NCI-H2171 treated with DMSO at 0.1 percent for 48 hours (cell line): ENCODE data around the gene PRKCZ.
"Not testable (repeated sequence)": the region's sequence is repeated elsewhere in the genome, so short reads cannot be mapped to it uniquely, and the experiment has no call there.

Source experiments
- DNase-seq: peaks from one replicate; lab custom pipeline; 2025; lab: John Stamatoyannopoulos, UW

Gene PRKCZ

DNA sequence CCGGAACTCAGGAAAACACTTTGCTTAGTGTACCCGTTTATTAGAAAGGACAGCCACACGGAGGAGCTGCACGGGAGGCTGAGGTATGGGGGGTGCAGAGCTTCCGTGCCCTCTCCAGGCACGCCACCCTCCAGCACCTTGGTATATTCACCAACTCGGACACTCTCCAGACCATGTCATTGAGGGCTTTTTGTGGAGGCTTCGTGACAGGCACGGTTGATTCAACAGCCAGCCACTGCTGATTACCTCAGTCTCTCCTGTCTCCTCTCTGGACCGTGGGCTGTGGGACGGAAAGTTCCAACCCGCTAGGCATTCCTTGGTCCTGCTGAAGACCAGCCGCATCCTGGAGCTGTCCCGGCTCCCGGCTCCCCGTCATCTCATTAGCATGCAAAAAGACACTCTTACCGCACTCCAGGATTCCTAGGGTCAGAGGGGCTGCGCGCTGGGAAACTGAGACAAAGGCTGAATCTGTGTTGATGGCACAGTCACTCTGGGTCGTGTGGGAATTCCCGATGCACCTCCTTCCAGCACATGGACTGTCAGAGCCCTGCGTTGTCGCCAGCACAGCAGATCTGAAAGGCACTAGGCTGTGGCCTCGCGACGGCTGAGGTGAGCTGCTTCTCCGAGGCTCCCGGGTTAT lies 65.6 kb downstream of the PRKCZ start:
- DNase-seq = no peak

DNA sequence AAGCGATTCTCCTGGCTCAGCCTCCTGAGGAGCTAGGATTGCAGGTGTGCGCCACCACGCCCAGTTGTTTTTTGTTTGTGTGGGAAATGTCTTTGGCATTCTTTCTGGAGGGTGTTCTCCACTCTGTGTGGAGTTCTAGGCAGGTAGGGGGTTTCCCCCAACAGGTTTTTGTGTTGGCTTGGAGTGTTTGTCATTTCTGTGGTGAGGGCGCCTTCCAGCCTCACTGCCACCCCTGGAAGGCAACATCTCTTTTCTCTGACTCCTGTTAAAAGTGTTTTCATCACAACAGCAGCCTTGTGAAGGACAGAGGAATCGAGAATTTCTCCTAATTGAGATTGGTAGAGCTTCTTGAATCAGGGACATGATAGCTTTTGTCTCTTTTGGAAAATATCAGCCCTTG lies 69.7 kb downstream of the PRKCZ start:
- no peak for DNase-seq

DNA sequence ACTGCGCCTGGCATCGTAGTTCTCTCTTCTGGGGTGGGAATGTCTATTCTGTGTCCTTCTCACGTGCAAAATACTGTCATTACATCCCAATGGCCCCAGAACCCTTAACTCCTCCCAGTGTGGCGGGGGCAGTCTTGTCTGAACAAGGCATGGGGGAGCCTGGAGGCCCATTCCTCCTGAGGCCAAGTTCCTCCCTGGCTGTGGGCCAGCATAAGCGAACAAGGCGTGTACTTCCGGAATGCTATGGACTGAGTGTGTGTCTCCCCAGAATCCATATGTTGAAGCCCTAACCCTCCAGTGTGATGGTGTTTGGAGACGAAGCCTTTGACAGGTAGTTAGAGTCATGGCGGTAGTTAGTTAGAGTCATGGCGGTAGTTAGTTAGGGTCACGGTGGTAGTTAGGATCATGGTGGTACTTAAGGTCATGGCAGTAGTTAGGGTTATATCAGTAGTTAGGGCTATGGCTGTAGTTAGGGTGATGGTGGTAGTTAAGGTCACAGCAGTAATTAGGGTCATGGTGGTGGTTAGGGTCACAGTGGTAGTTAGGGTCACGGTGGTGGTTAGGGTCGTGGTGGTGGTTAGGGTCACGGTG lies 71.0 kb downstream of the PRKCZ start:
- no peak for DNase-seq

DNA sequence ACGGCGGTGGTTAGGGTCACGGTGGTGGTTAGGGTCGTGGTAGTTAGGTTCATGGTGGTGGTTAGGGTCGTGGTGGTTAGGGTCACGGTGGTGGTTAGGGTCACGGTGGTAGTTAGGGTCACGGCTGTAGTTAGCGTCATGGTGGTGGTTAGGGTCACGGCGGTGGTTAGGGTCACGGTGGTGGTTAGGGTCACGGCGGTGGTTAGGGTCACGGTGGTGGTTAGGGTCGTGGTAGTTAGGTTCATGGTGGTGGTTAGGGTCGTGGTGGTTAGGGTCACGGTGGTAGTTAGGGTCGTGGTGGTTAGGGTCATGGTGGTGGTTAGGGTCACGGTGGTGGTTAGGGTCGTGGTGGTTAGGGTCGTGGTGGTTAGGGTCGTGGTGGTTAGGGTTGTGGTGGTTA lies 71.6 kb downstream of the PRKCZ start:
- not testable (repeated sequence) for DNase-seq

DNA sequence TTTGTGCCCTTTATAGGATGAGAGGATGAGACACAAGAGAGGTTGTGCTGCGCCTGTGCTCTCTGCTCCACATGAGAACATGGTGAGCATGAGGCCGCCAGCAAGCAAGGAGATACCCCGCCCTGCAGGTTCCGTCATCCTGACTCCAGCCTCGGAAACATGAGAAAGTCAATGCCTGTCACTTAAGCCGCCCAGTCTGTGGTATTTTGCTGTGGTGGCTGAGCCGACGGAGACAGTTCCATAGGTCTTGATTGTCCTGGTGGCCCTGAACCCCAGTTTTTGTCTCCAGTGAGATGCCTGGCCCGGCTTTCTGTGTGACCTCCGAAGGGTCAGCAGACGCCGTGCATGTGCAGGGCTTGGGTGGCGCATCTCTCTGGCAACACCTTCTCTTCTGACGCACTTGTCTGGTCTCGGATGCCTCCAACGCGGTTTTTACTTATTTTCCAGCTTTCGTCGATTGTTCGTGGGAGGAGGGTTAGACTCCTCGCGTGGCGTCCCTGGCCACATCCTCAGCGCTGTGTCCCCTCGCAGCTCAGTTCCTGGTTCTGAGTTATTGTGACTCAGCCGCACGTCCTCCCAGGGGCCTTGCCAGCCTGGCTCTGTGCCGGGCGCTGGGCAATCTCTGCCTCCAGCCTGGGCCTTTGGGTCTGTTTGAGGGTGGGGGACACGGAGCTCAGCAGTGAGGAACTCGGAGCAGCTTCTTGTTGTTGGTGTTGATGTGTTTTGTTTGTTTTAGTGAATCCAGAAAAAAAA lies 74.4 kb downstream of the PRKCZ start:
- no peak for DNase-seq

DNA sequence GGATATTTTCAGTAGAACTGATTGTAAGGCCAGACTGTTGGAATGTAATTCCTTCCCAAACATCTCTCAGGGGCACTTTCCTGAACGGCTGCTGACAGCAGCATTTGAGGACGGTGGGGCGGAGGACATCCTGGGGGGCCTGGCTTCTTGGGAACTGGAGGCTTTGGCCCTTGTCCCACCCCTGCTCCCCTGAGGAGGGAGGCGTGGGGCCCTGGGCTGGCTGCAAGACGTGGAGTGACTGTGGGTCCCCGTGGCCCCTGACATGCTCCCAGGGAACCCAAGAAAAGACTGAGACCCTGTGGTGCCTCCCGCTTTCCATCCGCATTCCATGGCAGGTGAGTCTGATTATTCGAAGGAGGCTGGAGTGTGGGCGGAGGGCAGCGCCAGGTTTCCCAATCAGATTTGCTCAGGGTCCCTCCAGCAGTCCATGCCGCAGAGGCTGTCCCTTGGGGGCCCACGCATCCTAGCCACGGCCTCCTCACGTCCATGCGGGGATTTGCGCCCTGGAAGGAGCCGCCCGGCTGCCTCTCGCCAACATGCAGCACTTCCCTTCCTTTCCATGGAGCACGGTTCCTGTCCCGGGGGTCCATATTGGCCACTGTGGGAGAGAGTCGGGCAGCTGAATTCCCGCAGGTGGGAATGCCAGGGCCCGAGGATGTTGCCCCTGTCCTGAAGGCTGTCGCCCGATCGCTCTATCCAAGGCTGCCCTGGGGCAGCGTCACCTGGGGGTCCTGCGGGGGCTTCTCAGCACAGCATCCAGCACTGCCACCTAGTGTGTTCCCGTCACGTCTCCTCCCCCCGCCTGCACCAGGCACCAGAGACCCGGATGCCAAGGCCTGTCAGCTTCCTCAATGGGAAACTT lies 75.4 kb downstream of the PRKCZ start:
- no peak for DNase-seq

DNA sequence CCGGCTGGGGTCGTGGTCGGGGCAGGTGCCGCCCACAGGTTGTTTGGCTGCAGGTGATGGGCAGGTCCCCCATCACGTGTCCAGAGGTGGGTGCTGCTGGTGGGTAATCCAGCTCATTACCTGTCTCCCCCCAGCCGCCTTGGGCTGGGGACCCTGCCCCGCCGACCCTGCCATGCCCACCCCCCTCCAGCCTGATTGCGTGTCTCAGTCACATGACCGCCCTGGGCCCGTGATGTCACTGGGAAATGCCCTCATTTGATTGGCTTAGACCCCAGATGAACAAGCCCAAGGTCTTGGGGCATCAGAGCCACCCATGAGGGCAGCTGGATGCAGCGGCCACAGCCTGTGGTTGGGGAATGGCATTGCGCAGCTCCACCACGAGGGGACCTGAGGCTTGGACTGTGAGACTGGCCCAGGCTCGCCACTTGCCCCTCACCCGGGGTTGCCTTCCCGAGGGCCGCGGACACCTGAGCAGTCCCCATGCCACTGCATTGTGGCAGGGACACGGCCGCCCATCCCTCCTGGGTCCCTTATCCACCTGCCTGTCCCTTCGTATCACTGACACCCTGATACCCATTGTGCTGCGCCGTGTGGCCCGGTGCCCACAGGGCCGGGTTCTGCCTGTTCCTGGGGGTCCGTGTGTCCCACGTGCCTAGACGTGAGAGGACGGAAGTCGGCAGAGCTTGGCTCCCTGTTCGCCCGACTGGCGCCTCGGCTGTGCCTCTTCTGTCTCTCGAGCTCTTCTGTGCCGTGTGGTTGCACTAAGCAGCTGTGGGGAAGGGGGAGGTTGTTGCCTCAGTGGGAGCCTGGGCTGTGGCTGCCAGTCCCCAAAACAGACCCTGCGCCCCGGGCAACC lies 76.3 kb downstream of the PRKCZ start:
- no peak for DNase-seq

DNA sequence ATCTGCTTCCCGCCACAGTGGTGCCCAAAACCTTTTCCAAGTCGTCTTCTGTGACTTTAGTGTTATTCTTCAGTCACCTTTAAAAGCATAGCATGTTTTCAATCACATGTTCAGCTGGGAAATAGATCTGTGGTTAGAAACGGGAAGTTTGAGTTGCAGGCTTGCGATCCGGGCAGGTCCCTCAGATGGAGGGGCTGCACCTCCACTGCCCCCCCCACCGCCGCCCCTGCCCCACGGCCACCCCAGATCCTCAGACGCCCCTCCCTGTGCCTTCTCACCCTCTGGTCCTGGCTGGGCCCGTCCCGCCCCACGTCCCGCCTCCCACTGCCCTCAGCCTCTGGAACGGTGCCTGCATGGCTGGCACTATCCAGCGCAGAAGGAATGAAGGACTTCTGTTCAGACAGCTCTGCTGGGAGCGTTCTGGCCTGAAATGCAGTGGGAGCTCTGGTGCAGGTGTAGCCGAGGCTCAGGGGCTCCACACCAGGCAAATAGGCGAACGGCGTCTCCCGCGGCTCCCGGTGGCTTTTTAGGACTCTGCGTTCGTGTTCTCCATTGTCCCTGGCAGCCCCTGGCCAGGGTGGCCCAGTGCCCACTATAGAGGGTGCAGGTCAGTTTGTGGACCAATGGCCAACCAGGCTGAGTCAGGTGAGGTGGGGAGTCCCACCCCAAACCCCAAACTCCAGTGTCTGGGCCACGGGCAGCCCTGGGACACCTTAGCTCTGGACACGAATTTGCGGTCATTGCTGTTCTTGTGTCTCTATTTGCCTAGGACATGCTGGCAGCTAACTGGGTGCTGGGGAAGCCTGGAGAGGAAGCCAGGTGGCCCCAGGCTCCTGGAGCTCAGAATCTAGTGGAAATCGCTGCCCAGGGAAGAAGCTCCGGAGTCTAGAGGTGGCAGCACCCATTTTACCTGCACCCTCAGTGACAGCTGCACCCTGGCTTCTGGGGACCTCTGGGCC lies 77.3 kb downstream of the PRKCZ start:
- DNase-seq = no peak

DNA sequence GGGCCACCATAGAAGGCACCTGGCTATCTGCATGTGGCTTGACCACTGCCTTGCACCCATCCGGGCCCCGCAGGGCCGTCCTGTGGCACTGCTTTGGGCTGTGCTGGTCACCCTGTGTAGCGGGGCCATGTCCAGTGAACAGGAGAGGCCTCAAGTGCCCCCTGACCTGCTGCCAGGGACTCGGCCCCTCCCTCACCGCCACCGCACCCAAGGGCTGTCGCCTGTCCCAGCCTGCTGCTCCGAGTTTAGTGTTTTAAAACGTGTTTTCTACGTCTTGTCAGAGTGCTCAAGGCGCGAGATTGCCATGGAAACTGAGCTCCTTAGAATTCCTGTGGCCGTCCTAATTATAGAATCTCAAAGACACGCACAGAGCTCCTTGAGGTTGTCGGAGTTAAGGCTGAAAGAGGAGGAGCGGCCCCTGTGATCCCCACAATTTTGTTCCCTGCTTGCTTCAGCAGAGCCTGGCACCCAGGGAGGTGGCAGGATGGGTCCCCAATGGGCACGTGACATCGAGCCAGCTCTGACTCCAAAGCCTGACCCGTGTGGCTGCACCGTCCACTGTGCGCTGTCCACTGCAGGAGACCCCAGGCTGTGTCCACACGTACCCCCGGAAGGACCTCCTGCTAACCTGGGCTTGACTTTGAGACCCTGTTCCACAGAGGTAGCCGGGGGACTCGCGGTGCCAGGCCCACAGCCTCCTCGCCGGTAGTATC lies 78.1 kb downstream of the PRKCZ start:
- no peak for DNase-seq

DNA sequence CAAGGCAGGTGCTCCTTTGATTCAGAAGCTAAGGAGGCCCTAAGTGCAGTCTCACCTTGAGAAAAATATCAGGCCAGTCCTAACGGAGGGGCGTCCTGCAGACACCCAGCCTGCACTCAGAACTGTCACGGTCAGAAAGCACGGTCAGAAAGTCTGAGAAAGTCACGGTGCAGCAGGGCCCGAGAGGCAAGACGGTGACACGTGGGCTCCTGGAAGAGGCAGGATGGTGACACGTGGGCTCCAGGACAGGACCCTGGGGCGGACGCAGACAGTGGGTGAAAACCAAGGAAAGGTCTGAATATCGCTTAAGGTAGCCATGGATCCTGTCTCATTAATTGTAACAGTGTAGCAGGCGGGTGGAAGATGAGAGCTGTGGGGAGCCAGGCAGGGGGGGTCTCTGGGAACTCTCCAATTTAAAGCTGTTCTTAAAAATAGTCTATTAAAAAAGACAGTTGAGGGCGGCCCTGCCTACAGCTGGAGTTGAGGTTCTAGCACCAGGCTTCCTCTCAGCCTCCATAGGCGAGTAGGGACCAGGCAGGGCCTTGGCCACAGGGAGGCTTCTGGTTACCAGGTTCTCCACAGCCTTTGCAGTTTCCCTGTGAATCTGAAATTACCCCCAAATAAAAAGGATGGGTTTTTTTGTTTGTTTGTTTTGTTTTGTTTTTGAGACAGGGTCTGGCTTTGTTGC lies 79.2 kb downstream of the PRKCZ start:
- no peak for DNase-seq

DNA sequence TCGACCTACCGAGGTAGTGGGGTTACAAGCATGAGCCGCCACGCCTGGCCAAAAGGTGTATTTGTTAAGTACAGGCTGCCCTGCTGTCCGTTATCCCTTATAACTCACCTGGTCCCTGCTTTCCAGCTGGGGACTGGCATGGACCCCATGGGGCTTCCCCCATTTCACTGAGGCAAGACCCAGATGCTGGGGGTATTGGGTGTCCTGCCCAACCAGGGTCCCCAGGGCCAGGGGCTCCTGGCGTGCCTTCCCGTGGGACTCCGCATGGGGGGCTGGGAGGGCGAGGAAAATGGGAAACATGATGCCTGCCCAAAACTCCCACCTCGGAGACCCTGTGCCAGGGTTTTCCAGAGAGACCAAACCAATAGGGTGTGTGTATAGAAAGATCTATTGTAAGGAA lies 79.9 kb downstream of the PRKCZ start:
- DNase-seq = no peak

DNA sequence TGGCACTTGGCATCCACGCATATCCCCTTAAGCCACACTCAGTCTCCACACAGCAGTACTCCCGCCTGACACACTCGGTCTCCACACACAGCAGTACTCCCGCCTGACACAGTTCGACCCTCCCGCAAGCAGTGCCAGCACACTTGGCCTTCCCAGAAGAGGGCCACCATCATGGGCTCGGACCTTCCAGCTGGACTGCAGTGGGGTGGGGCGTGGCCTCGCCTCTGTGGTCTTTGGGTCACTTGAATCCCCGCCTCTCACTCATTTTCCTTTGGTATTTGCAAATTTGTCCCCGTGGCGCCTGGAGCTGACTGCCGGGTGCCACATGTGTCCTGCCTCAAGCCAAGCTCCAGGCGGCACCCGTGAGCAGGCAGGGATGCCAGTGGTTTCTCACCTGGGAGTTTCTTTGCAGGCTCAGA lies 80.7 kb downstream of the PRKCZ start:
- no peak for DNase-seq

DNA sequence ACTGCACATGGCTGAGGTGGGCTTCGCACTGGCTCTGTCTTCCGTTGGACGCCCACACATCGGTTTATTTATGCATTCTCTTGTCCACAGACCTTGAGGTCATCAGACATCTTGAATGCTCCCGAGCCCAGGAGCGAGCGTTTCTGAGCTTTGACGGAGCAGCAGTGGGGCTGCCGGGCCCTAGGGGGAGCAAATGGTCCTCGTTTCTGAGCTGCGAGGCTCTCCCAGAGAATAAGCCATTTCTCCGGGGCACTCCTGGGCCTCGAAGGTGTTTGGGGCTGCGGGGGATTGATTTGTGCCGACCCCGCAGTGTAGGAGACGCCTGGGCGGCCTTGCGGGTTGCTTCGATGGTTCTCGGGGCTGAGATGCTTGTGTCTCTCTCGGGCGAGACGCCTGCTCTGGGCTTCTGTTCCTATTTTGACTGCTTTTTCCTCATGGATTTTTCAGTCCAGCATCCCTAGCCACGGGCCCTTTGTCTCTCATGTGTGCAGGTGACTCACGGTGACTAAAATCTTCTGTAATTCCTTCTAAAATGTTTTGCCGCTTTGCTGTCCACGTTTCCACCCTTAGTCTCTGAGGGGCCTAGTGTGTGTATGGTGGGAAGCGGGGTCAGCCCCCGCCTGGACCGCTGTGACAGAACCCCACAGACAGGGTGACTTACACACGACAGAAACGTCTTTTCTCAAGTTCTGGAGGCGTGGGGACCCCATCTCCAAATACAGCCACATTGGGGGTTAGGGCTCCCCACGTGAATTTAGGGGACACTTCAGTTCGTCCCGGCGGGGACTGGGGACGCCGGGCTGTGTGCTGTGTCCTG lies 82.2 kb downstream of the PRKCZ start:
- DNase-seq = no peak

DNA sequence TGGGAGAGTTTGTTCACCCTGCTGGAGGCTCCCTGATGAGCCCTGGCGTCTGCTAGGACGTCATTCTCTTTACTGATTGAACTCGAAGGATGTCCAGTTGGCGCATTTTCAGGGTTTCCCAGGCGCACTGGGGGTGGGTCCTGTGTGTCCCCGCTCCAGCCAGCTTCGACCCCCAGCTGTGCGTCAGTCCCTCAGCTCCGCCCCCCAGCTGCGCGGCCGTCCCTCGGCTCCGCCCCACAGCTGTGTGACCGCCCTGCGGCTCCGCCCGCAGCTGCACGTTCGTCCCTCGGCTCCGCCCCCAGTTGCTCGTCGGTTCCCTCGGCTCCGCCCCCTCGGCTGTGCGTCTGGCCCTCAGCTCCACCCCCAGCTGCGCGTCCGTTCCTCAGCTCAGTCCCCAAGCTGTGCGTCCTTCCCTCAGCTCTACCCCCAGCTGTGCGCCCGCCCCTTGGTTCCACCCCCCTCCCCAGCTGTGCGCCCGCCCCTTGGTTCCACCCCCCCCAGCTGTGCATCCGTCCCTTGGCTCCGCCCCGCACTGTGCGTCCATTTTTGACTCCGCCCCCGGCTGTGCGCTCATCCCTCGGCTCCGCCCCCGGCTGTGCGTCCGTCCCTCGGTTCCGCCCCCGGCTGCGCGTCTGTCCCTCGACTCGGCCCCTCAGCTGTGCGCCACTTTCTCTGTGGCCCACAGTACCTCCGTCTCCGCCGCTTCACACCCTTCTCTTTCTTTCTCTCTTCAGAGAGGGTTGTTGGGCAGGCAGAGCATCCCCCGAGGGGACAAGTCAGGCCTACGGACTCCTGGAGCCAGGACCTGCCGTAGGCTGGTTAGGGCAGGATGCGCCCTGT lies 83.0 kb downstream of the PRKCZ start:
- DNase-seq = no peak

DNA sequence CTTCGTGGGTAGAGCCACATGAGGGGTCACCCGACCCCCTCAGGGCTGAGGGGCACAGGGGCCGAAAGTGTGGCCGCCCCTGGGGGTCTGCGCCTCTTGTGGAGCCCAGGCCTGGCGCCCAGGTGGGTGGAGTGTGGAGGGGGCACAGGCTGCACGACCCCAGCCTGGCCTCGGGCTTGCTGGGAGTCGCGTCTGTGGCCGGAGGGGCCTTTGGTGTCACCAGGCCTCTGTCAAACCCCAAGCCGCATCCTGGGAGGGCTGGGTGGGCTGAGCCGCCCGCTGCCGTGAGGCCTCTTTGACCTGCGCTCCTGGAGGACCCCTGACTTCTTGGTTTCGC lies 83.6 kb downstream of the PRKCZ start:
- DNase-seq = no peak

DNA sequence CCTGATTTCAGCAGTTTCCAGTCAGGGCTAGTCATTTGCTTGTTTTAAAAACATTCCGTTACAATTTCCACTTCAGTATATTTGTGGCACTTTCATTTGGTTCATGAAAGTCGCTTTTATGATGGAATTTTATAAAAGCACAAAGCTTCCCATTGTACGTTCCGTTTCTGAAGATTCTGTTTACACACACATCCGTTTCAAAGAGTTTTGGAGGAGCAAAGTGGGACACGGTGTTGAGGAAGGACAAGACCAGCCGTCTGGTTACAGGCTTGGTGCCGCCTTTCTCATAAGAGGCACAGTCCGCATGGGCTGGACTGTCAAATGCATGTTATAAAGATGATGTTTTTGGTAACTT lies 84.0 kb downstream of the PRKCZ start:
- no peak for DNase-seq

DNA sequence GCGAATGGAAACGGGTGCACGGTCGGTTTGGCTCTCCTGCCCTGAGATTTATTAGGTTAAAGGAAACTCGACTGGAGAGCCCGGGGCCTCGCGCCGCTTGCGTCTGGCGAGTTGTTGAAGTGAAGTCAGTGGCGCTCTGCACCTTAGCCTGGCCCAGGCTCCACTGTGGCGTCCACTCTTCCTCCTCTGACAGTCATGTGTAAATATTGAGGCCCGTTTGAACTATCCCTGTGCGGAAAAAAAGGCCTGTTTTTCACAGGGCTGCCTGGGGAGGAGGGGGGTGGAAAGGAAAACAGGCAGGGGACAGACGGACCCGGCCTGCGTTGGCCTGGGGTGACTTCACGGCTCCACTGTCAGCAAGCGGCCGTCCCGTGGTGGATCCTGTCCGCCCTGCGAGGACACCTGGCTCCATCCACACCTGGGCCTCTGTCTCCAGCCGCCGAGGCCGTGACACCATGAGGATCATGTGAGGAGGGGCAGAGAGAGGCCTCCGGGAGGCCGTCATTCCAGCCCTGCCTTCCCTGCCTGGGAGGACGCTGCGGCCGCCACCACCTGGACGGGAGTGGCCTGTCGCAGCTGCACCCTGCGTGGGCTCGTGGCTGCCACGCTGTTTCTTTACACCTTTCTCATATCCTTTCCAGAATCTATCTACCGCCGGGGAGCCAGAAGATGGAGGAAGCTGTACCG lies 84.6 kb downstream of the PRKCZ start:
- DNase-seq = no peak
